Liver (tissue), 9 donors: ENCODE results near the gene AMPD3. TPM values are rescaled to one million over a fixed set of nuclear protein-coding genes. Genes with fewer than 3 reads are reported as not detected.

Experiments
- DNase-seq: peaks from one replicate; pipeline ENCODE4 v3.0.0-alpha.2; 2017; ENCODE audit warnings: low spot score
- H3K27ac ChIP-seq, 2 donors: one replicate each; pipeline ENCODE4 v1.7.0; 2013; ENCODE audit warnings: inconsistent platforms in 2 of 2, low read length in 2 of 2, control low read depth in 1 of 2, low read depth in 1 of 2, mild to moderate bottlenecking in 1 of 2
- H3K27me3 ChIP-seq, 4 donors: one replicate each; pipeline versions ENCODE4 v1.6.1 to v1.7.0; 2013; ENCODE audit warnings: low read length in 3 of 4, inconsistent platforms in 1 of 4, mild to moderate bottlenecking in 1 of 4, moderate library complexity in 1 of 4; ENCODE audit not compliant: control insufficient read depth in 4 of 4, insufficient read depth in 4 of 4
- H3K36me3 ChIP-seq, 4 donors: one replicate each; pipeline versions ENCODE4 v1.6.1 to v1.7.0; 2013; ENCODE audit warnings: low read length in 3 of 4, mild to moderate bottlenecking in 3 of 4, low read depth in 1 of 4, moderate library complexity in 1 of 4; ENCODE audit not compliant: control insufficient read depth in 4 of 4, insufficient read depth in 3 of 4
- H3K4me1 ChIP-seq, 4 donors: one replicate each; pipeline versions ENCODE4 v1.6.1 to v1.7.0; 2013; ENCODE audit warnings: low read length in 3 of 4, mild to moderate bottlenecking in 3 of 4, moderate library complexity in 1 of 4; ENCODE audit not compliant: control insufficient read depth in 4 of 4, insufficient read depth in 4 of 4
- H3K4me3 ChIP-seq, 3 donors: one replicate each; pipeline versions ENCODE4 v1.6.1 to v1.7.0; 2013; ENCODE audit warnings: low read length in 3 of 3, control low read depth in 1 of 3, low read depth in 1 of 3, mild to moderate bottlenecking in 1 of 3
- H3K9ac ChIP-seq, 2 donors: one replicate each; pipeline ENCODE4 v1.7.0; 2013; ENCODE audit warnings: low read length in 2 of 2, mild to moderate bottlenecking in 2 of 2, moderate library complexity in 2 of 2, control low read depth in 1 of 2, low read depth in 1 of 2
- H3K9me3 ChIP-seq, 4 donors: one replicate each; pipeline versions ENCODE4 v1.6.1 to v1.7.0; 2013; ENCODE audit warnings: low read length in 3 of 4; ENCODE audit not compliant: control insufficient read depth in 4 of 4
- ATF3 ChIP-seq: IDR thresholded peaks from 2 replicates; pipeline ENCODE4 v1.6.1; 2016; ENCODE audit warnings: antibody characterized with exemption
- CTCF ChIP-seq: fragments of 150-350 bp; IDR thresholded peaks from 2 replicates; pipeline ENCODE4 v1.5.1; 2017; ENCODE audit warnings: improper control_type of control experiment, low read depth, low read length; ENCODE audit not compliant: missing input control
- EGR1 ChIP-seq, 2 donors: IDR thresholded peaks; 2 replicates each; pipeline ENCODE4 v1.6.1; 2016 to 2018; ENCODE audit warnings: antibody characterized with exemption in 2 of 2, low read depth in 2 of 2
- FOXA1 ChIP-seq: IDR thresholded peaks from 2 replicates; pipeline ENCODE4 v1.6.1; 2016; ENCODE audit warnings: antibody characterized with exemption
- HNF4A ChIP-seq, 2 donors: conservative IDR thresholded peaks; 2 replicates each; pipeline ENCODE4 v1.6.1; 2016; ENCODE audit warnings: antibody characterized with exemption in 2 of 2, mild to moderate bottlenecking in 2 of 2
- JUND ChIP-seq, 2 donors: IDR thresholded peaks; 2 replicates each; pipeline ENCODE4 v1.6.1; 2016; ENCODE audit warnings: antibody characterized with exemption in 2 of 2
- RAD21 ChIP-seq, 2 donors: IDR thresholded peaks; 2 replicates each; pipeline ENCODE4 v1.6.1; 2016; ENCODE audit warnings: antibody characterized with exemption in 2 of 2, mild to moderate bottlenecking in 2 of 2
- REST ChIP-seq: IDR thresholded peaks from 2 replicates; pipeline ENCODE4 v1.6.1; 2016; ENCODE audit warnings: antibody characterized with exemption, mild to moderate bottlenecking
- RXRA ChIP-seq, 2 donors: IDR thresholded peaks; 2 replicates each; pipeline ENCODE4 v1.6.1; 2017 to 2018; ENCODE audit warnings: antibody characterized with exemption in 2 of 2, mild to moderate bottlenecking in 1 of 2
- ZBTB33 ChIP-seq: IDR thresholded peaks from 2 replicates; pipeline ENCODE4 v1.6.1; 2016; ENCODE audit warnings: antibody characterized with exemption
- WGBS: extraction: QIAGEN DNeasy Blood & Tissue Kit; methylation state at CpG from one replicate; pipeline ENCODE4 v1.1.7; 2013; 5-methylcytosine and 5-hydroxymethylcytosine counted together
- polyA plus RNA-seq, 2 donors: library from polyadenylated mRNA; stranded (reverse) in 1 of 2; unstranded in 1 of 2; fragments of 200-250 nt in 1 of 2; fragments of >200 nt in 1 of 2; fragmentation: Nextera tagmentation in 1 of 2; extraction: Ambion mirVana in 1 of 2; gene quantifications; one replicate each; pipeline versions ENCODE4 v1.2.1 to v1.2.3, GENCODE V29; 2013 to 2015
- total RNA-seq, 2 donors: library from RNA; depleted of rRNA; stranded (reverse); fragments of >200 nt; gene quantifications; one replicate each; pipeline ENCODE4 v1.2.3, GENCODE V29; 2014
- donor health status: healthy.
- donor health status: healthy.
- donor health status: healthy.
- donor health status: healthy.
- donor health status: healthy.

AMPD3 gene
- total and polyA plus RNA-seq, 4 donors, result 0.40 to 7.4 (median 1.1) TPM

GRCh38 chr11:10460611-10461275, 5.7 kb downstream of the AMPD3 start (continued):
- TF ChIP-seq CTCF, result no peak
- TF ChIP-seq FOXA1, result no peak

DNA sequence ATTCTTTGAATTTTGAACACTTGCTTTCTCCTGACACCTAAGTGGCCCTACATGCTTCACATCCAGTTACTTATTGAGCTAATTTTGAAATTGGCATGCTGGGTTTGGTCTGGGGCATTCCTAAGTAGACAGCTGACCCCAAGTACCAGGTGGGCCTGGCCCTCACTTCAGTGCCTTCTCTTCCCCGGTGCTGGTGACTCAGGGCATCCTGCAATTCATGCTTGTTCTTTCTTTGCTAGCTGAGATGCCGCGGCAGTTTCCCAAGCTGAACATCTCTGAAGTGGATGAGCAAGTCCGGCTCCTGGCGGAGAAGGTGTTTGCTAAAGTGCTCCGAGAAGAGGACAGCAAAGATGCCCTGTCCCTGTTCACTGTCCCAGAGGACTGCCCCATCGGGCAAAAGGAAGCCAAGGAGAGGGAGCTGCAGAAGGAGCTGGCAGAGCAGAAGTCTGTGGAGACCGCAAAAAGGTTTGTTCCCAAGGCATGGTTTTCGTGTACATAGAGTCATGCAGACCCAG, 6.3 kb downstream of the AMPD3 start:
- WGBS, result 97% methylated on average over 9 of the region's 9 CpGs
- Histone ChIP-seq H3K27ac (no peak overlapping the region), H3K4me3 (no peak overlapping the region), H3K9ac (no peak overlapping the region), H3K4me1 (peaks cover 0 to 1% (median 0%) of the 10 kb centered on the region in 4 donors), H3K36me3 (peaks cover 0 to 8% (median 2%) of the 10 kb centered on the region in 4 donors), H3K27me3 (no peaks in the 10 kb centered on the region), H3K9me3 (no peaks in the 10 kb centered on the region)
- TF ChIP-seq JUND (IDR thresholded peaks at IDR 0.05) (no peak), RAD21 (IDR thresholded peaks at IDR 0.05) (no peak), FOXA1 (no peak), EGR1 (IDR thresholded peaks at IDR 0.05; ENCODE audit: low read depth in 2 of 2) (no peak)
- DNase-seq, result no peak

- H3K27me3 ChIP-seq, result no peaks in the 10 kb centered on the region
- WGBS, result 89% methylated on average over 5 of the region's 5 CpGs
- H3K9ac ChIP-seq, result no peak overlapping the region
- no peak for DNase-seq
- TF ChIP-seq RXRA (IDR thresholded peaks at IDR 0.05) (no peak), ZBTB33 (no peak), EGR1 (IDR thresholded peaks at IDR 0.05; ENCODE audit: low read depth in 2 of 2) (no peak), REST (no peak), JUND (IDR thresholded peaks at IDR 0.05) (no peak), RAD21 (IDR thresholded peaks at IDR 0.05) (no peak), HNF4A (conservative IDR thresholded peaks at IDR 0.05) (no peak), ATF3 (no peak)
- no peaks in the 10 kb centered on the region for H3K9me3 ChIP-seq
- no peaks in the 10 kb centered on the region for H3K4me1 ChIP-seq
- H3K36me3 ChIP-seq, result peaks cover 0 to 8% (median 2%) of the 10 kb centered on the region in 4 donors
- no peak overlapping the region for H3K4me3 ChIP-seq
- H3K27ac ChIP-seq, result no peak overlapping the region
Measured at GRCh38 chr11:10462746-10463300, 7.8 kb downstream of the AMPD3 start.
